ENCODE measurements around the gene ALKBH5. TPM values are rescaled to one million over a fixed set of nuclear protein-coding genes. Genes with fewer than 3 reads are reported as not detected.

Gene ALKBH5
- total and polyA plus RNA-seq, 2 experiments from 2014 or later: 32.2 to 117 TPM

DNA sequence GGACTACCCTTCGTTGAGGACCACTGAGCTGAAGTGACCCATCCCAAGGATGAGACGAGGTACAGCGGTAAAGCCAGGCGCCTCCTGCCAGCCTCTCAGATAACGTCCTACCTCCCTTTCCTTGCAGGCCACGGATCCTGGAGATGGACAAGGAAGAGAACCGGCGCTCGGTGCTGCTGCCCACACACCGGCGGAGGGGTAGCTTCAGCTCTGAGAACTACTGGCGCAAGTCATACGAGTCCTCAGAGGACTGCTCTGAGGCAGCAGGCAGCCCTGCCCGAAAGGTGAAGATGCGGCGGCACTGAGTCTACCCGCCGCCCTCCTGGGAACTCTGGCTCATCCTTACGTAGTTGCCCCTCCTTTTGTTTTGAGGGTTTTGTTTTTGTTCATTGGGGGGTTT lies 24.5 kb downstream of the ALKBH5 start:
- no peaks in the 10 kb centered on the region for H3K9me2 ChIP-seq (ENCODE audit: insufficient read depth)
- H3K4me1 Mint-ChIP-seq: peaks cover 4% of the 10 kb centered on the region; the same call in 2 of the 3 replicates
- no peak for TF ChIP-seq JUNB (IDR thresholded peaks at IDR 0.05; ENCODE audit: unreplicated experiment)
- peaks cover 14% of the 10 kb centered on the region for H3K79me2 ChIP-seq (replicated peaks; ENCODE audit: insufficient read depth)
- DNase-seq (ENCODE audit: low spot score): no peak
- H3K36me3 Mint-ChIP-seq (ENCODE audit: low read depth): peaks cover 44% of the 10 kb centered on the region
- no peak overlapping the region for H2AFZ ChIP-seq
- no peaks in the 10 kb centered on the region for H3K4me1 ChIP-seq (ENCODE audit: insufficient read depth)
- no peak overlapping the region for H3K27ac ChIP-seq (ENCODE audit: low read depth)
- H3K4me3 Mint-ChIP-seq: no peak overlapping the region
- no peaks in the 10 kb centered on the region for H3K27me3 ChIP-seq (ENCODE audit: insufficient read depth)
- H3K4me2 ChIP-seq: no peak overlapping the region
- no peak overlapping the region for H3K27ac Mint-ChIP-seq
- peaks cover 26% of the 10 kb centered on the region; the same call in 1 of the 2 replicates for H4K20me1 ChIP-seq (replicated peaks; ENCODE audit: insufficient read depth)
- 0 out of 2 replicates have a peak, but pooled peaks cover 2% of the 10 kb centered on the region for H3F3A ChIP-seq (replicated peaks; ENCODE audit: low read depth)
- H3K27me3 Mint-ChIP-seq (ENCODE audit: insufficient read depth, low read depth, poor library complexity): no peaks in the 10 kb centered on the region
- H3K9me3 Mint-ChIP-seq: no peaks in the 10 kb centered on the region
- ATAC-seq: no peak
- no peak overlapping the region for H3K4me3 ChIP-seq
- peaks cover 25% of the 10 kb centered on the region; the same call in 1 of the 2 replicates for H3K36me3 ChIP-seq (ENCODE audit: insufficient read depth)

DNA sequence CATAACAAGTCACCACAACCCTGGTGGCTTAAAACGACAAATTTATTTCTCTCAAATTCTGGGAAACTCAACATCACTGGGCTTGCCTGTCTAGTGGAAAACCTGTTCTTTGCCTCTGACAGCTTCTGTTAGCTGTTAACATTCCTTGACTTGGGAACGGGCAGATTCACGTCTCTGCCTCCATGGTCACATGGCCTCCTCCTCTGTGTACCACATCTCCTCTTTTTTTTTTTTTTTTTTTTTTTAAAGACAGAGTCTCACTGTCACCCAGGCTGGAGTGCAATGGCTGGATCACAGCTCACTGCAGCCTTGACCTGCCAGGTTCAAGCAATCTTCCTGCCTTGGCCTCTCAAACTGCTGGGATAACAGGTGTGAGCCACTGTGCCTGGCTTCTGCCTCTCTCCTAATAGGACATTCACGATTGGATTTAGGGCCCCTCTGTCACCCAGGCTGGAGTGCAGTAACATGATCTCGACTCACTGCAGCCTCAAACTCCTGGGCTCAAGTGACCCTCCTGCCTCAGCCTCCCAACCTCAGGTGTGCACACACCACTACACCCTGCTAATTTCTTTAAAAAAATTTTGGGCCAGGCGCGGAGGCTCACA lies 30.1 kb downstream of the ALKBH5 start:
- Histone ChIP-seq H3K4me1 (ENCODE audit: insufficient read depth) (no peaks in the 10 kb centered on the region), H3K27ac (ENCODE audit: low read depth) (no peak overlapping the region), H2AFZ (no peak overlapping the region), H3K36me3 (ENCODE audit: insufficient read depth) (peaks cover 11% of the 10 kb centered on the region; the same call in 1 of the 2 replicates), H3F3A (replicated peaks; ENCODE audit: low read depth) (0 out of 2 replicates have a peak, but pooled peaks cover 5% of the 10 kb centered on the region), H3K79me2 (replicated peaks; ENCODE audit: insufficient read depth) (no peaks in the 10 kb centered on the region), H4K20me1 (replicated peaks; ENCODE audit: insufficient read depth) (0 out of 2 replicates have a peak, but pooled peaks cover 2% of the 10 kb centered on the region), H3K27me3 (ENCODE audit: insufficient read depth) (no peaks in the 10 kb centered on the region), H3K9me2 (ENCODE audit: insufficient read depth) (no peaks in the 10 kb centered on the region), H3K4me3 (no peak overlapping the region), H3K4me2 (no peak overlapping the region)
- no peak overlapping the region for H3K4me3 Mint-ChIP-seq
- ATAC-seq: no peak
- H3K4me1 Mint-ChIP-seq: peaks cover 2% of the 10 kb centered on the region; the same call in 2 of the 3 replicates
- no peak for DNase-seq (ENCODE audit: low spot score)
- peaks cover 21% of the 10 kb centered on the region for H3K36me3 Mint-ChIP-seq (ENCODE audit: low read depth)
- H3K27ac Mint-ChIP-seq: no peak overlapping the region
- no peaks in the 10 kb centered on the region for H3K9me3 Mint-ChIP-seq
- peaks cover 6% of the 10 kb centered on the region for H3K27me3 Mint-ChIP-seq (ENCODE audit: insufficient read depth, low read depth, poor library complexity)
- TF ChIP-seq EZH2 (IDR thresholded peaks at IDR 0.05; ENCODE audit: low read depth, unreplicated experiment): no peak
- no peak for TF ChIP-seq ZNF114 (CRISPR knock-in tag; IDR thresholded peaks at IDR 0.05)
- no peak for TF ChIP-seq JUNB (IDR thresholded peaks at IDR 0.05; ENCODE audit: unreplicated experiment)
- TF ChIP-seq, protein P1, sequence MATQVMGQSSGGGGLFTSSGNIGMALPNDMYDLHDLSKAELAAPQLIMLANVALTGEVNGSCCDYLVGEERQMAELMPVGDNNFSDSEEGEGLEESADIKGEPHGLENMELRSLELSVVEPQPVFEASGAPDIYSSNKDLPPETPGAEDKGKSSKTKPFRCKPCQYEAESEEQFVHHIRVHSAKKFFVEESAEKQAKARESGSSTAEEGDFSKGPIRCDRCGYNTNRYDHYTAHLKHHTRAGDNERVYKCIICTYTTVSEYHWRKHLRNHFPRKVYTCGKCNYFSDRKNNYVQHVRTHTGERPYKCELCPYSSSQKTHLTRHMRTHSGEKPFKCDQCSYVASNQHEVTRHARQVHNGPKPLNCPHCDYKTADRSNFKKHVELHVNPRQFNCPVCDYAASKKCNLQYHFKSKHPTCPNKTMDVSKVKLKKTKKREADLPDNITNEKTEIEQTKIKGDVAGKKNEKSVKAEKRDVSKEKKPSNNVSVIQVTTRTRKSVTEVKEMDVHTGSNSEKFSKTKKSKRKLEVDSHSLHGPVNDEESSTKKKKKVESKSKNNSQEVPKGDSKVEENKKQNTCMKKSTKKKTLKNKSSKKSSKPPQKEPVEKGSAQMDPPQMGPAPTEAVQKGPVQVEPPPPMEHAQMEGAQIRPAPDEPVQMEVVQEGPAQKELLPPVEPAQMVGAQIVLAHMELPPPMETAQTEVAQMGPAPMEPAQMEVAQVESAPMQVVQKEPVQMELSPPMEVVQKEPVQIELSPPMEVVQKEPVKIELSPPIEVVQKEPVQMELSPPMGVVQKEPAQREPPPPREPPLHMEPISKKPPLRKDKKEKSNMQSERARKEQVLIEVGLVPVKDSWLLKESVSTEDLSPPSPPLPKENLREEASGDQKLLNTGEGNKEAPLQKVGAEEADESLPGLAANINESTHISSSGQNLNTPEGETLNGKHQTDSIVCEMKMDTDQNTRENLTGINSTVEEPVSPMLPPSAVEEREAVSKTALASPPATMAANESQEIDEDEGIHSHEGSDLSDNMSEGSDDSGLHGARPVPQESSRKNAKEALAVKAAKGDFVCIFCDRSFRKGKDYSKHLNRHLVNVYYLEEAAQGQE (IDR thresholded peaks at IDR 0.05; ENCODE audit: unreplicated experiment): no peak
- no peak for TF ChIP-seq ETS1 (IDR thresholded peaks at IDR 0.05)
- TF ChIP-seq POLR2AphosphoS5 (IDR thresholded peaks at IDR 0.05; ENCODE audit: low read depth): no peak
- no peak for TF ChIP-seq EZH2phosphoT487 (IDR thresholded peaks at IDR 0.05; ENCODE audit: unreplicated experiment)
- TF ChIP-seq, protein P2, sequence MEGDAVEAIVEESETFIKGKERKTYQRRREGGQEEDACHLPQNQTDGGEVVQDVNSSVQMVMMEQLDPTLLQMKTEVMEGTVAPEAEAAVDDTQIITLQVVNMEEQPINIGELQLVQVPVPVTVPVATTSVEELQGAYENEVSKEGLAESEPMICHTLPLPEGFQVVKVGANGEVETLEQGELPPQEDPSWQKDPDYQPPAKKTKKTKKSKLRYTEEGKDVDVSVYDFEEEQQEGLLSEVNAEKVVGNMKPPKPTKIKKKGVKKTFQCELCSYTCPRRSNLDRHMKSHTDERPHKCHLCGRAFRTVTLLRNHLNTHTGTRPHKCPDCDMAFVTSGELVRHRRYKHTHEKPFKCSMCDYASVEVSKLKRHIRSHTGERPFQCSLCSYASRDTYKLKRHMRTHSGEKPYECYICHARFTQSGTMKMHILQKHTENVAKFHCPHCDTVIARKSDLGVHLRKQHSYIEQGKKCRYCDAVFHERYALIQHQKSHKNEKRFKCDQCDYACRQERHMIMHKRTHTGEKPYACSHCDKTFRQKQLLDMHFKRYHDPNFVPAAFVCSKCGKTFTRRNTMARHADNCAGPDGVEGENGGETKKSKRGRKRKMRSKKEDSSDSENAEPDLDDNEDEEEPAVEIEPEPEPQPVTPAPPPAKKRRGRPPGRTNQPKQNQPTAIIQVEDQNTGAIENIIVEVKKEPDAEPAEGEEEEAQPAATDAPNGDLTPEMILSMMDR (conservative IDR thresholded peaks at IDR 0.05; ENCODE audit: low read depth in 2 of 2): no peak

All from GM23338 (cell line).